Spleen (tissue), 11 donors: ENCODE measurements around the gene USP6NL. TPM values are rescaled to one million over a fixed set of nuclear protein-coding genes. Genes with fewer than 3 reads are reported as not detected.

Experiments used
- DNase-seq: peaks from one replicate; pipeline ENCODE4 v3.0.0-alpha.2; 2020
- H3K27ac ChIP-seq, 8 donors: fragments of 200-600 bp; sonication (generic) in 7 of 8; 1 replicate in 4 of 8; 2 replicates in 4 of 8; pipeline versions ENCODE4 v1.5.0 to v1.8.0; 2016 to 2021; ENCODE audit warnings: inconsistent platforms in 4 of 8, mild to moderate bottlenecking in 4 of 8, moderate library complexity in 1 of 8
- H3K27me3 ChIP-seq, 7 donors: fragments of 200-600 bp; sonication (generic) in 6 of 7; replicated peaks in 1 of 7; 1 replicate in 4 of 7; 2 replicates in 3 of 7; pipeline versions ENCODE4 v1.5.0 to v1.8.0; 2016 to 2021; ENCODE audit warnings: inconsistent platforms in 3 of 7, mild to moderate bottlenecking in 1 of 7
- H3K36me3 ChIP-seq, 6 donors: fragments of 200-600 bp; sonication (generic) in 5 of 6; 1 replicate in 4 of 6; 2 replicates in 2 of 6; pipeline versions ENCODE4 v1.5.0 to v1.8.0; 2016 to 2021; ENCODE audit warnings: inconsistent platforms in 2 of 6
- H3K4me1 ChIP-seq, 6 donors: fragments of 200-600 bp; sonication (generic) in 5 of 6; 1 replicate in 3 of 6; 2 replicates in 3 of 6; pipeline versions ENCODE4 v1.5.0 to v1.8.0; 2016 to 2021; ENCODE audit warnings: inconsistent platforms in 3 of 6
- H3K4me3 ChIP-seq, 8 donors: fragments of 200-600 bp; sonication (generic) in 7 of 8; 1 replicate in 4 of 8; 2 replicates in 4 of 8; pipeline versions ENCODE4 v1.5.0 to v1.8.0; 2016 to 2021; ENCODE audit warnings: inconsistent platforms in 4 of 8, mild to moderate bottlenecking in 4 of 8, moderate library complexity in 2 of 8
- H3K9me3 ChIP-seq, 8 donors: fragments of 200-600 bp; sonication (generic) in 7 of 8; 1 replicate in 4 of 8; 2 replicates in 4 of 8; pipeline versions ENCODE4 v1.5.0 to v1.8.0; 2016 to 2021; ENCODE audit warnings: inconsistent platforms in 4 of 8
- POLR2A ChIP-seq, 3 donors: fragments of 450-650 bp; IDR thresholded peaks; one replicate each; pipeline ENCODE4 v1.5.1; 2017; ENCODE audit warnings: antibody characterized with exemption in 3 of 3, mild to moderate bottlenecking in 1 of 3
- POLR2AphosphoS5 ChIP-seq, 3 donors: sonication (generic); formaldehyde crosslinking; IDR thresholded peaks; one replicate each; pipeline ENCODE4 v1.5.1; 2017; ENCODE audit warnings: antibody characterized with exemption in 3 of 3
- WGBS, 5 donors: extraction: QIAGEN DNeasy Blood & Tissue Kit in 3 of 5; methylation state at CpG; one replicate each; pipeline versions ENCODE4 v1.1.5 to v1.1.7; 2013 to 2018; 5-methylcytosine and 5-hydroxymethylcytosine counted together
- intact Hi-C: fragments of 100-400 bp; cut with DNase I; formaldehyde crosslinking; loops from one replicate; pipeline ENCODE4 v1.15.0; 2023; ENCODE audit warnings: low total_unique reads
- polyA plus RNA-seq, 3 donors: library from polyadenylated mRNA; stranded (reverse); fragments of 200-250 nt; gene quantifications; one replicate each; pipeline ENCODE4 v1.2.1, GENCODE V29; 2013
- total RNA-seq, 7 donors: library from RNA; depleted of rRNA in 3 of 7; stranded (reverse); fragments of >200 nt in 3 of 7; fragmentation: NEBNext Ultra II Directional in 4 of 7; extraction: Animal tissue kit (Norgen Biotek cat#: 25700) in 4 of 7; gene quantifications; one replicate each; pipeline versions ENCODE4 v1.1.0 to v1.2.1, GENCODE V29; 2016 to 2021
- TF ChIP-seq, protein P1 (sequence below), 11 experiments: fragments of 200-600 bp in 7 of 11; fragments of 450-650 bp in 4 of 11; sonication (generic) in 4 of 11; IDR thresholded peaks in 8 of 11; conservative IDR thresholded peaks in 3 of 11; 1 replicate in 7 of 11; 2 replicates in 4 of 11; pipeline versions ENCODE4 v1.4.0 to v1.8.0; 2016 to 2021; ENCODE audit warnings: antibody characterized with exemption in 11 of 11, inconsistent platforms in 4 of 11, mild to moderate bottlenecking in 1 of 11
- donor health status: healthy with polysubstance abuse.
- donor health status: DM: no; HTN: no; CAD: no; lungs with moderate emphysema.
- donor health status: DM: no; HTN: no; CAD: no.
- donor health status: Bipolar disorder and iron deficiency.
- donor health status: healthy.
- donor health status: DM: no; HTN: no; CAD: no.
- donor health status: DM: yes; HTN: yes; CAD: no.

USP6NL gene
- total and polyA plus RNA-seq, 10 donors = 11.0 to 51.7 (median 37.7) TPM

DNA sequence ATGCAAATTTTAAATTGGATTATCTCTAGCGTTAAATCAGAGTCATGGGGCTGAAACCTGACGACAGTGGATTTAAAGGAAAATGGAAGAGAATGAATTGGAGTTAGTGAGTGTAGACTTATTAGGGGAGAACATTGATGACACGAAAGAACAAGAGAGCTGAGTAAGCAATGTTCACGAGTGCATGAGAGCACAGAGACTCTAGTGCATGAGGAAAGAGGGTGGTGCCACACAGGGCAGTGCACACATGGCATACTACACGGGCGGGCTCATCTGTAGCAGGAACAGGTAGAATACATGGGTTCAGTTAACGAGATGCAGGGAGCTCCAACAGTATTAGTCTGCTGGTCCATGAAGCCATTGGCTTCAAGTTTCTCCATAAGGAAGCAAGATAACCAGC, 53.9 kb downstream of the USP6NL start:
- peak; percentile 63 for DNase-seq
- Histone ChIP-seq H3K4me3 (no peak overlapping the region), H3K27ac (no peak overlapping the region), H3K9me3 (no peaks in the 10 kb centered on the region), H3K27me3 (no peaks in the 10 kb centered on the region), H3K4me1 (peaks cover 23 to 96% (median 63%) of the 10 kb centered on the region in 6 donors), H3K36me3 (no peaks in the 10 kb centered on the region)
- TF ChIP-seq POLR2A (IDR thresholded peaks at IDR 0.05) (no peak), POLR2AphosphoS5 (IDR thresholded peaks at IDR 0.05) (no peak)
- TF ChIP-seq, protein P1, sequence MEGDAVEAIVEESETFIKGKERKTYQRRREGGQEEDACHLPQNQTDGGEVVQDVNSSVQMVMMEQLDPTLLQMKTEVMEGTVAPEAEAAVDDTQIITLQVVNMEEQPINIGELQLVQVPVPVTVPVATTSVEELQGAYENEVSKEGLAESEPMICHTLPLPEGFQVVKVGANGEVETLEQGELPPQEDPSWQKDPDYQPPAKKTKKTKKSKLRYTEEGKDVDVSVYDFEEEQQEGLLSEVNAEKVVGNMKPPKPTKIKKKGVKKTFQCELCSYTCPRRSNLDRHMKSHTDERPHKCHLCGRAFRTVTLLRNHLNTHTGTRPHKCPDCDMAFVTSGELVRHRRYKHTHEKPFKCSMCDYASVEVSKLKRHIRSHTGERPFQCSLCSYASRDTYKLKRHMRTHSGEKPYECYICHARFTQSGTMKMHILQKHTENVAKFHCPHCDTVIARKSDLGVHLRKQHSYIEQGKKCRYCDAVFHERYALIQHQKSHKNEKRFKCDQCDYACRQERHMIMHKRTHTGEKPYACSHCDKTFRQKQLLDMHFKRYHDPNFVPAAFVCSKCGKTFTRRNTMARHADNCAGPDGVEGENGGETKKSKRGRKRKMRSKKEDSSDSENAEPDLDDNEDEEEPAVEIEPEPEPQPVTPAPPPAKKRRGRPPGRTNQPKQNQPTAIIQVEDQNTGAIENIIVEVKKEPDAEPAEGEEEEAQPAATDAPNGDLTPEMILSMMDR (IDR thresholded peaks at IDR 0.05 in 8 of 11, conservative IDR thresholded peaks at IDR 0.05 in 3 of 11) = no peak
- 78 to 86% (median 82%) methylated on average over 7 of the region's 7 CpGs for WGBS, 5 donors
- intact Hi-C loops = no loop called here

DNA sequence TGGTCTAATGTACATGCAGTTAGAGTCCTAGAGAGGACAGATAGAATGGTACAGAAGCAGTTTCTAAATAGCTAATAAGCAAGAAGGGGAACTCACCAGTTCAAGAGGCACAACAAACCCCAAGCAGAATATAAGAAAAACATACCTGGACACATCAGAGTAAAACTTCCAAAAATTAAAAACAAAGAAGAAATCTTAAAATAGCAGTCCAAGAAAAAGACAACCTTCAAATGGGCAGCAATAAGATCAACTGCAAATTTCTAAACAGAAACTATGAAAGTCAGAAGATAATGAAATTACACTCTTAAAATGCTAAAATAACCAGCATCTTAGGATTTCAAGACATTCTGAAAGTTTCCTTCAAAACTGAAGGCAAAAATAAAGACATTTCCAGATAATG, 55.9 kb downstream of the USP6NL start:
- Histone ChIP-seq H3K9me3 (no peaks in the 10 kb centered on the region), H3K4me3 (no peak overlapping the region), H3K36me3 (no peaks in the 10 kb centered on the region), H3K27me3 (no peaks in the 10 kb centered on the region), H3K4me1 (peaks cover 27 to 96% (median 61%) of the 10 kb centered on the region in 6 donors), H3K27ac (peak overlapping the region in 3 of 8 donors; percentile 64 to 75 (median 75))
- TF ChIP-seq POLR2A (IDR thresholded peaks at IDR 0.05) (no peak), POLR2AphosphoS5 (IDR thresholded peaks at IDR 0.05) (no peak)
- TF ChIP-seq, protein P1 (IDR thresholded peaks at IDR 0.05 in 8 of 11, conservative IDR thresholded peaks at IDR 0.05 in 3 of 11) = no peak
- DNase-seq = no peak
- intact Hi-C loops = no loop called here

DNA sequence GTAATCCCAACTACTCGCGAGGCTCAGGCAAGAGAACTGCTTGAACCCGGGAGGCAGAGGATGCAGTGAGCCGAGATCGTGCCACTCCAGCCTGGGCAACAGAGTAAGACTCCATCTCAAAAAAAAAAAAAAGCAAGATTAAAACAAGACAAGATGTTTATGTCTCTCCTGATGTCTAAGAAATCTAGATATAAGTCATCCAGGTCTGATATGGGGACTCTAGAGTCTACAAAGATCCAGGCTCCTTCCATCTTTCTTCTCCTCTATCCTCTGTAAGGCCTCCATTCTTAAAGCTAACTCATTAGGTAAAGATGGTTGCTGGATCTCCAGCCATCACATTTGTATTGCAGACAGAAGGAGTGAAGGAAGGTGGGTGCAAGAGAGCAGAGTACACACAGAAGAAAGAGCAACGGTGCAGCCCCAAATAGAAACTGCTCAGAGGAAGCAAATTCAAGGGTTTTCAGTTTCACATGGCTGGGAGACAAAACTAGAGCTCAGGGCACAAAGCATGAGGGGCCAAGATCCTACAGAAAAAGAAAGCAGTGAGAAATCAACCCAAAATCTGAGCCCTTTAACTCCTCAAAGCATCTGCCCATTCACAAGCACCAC, 57.6 kb downstream of the USP6NL start:
- H3K9me3 ChIP-seq = no peaks in the 10 kb centered on the region
- intact Hi-C loops = no loop called here
- 74 to 82% (median 80%) methylated on average over 6 of the region's 6 CpGs for WGBS, 5 donors
- H3K4me3 ChIP-seq = peak overlapping the region in 1 of 8 donors; percentile 11
- H3K27me3 ChIP-seq = no peaks in the 10 kb centered on the region
- peak overlapping the region in 5 of 8 donors; percentile 57 to 78 (median 75) for H3K27ac ChIP-seq
- peaks cover 29 to 96% (median 62%) of the 10 kb centered on the region in 6 donors for H3K4me1 ChIP-seq
- DNase-seq = no peak
- H3K36me3 ChIP-seq = no peaks in the 10 kb centered on the region
- TF ChIP-seq POLR2AphosphoS5 (IDR thresholded peaks at IDR 0.05) (no peak), POLR2A (IDR thresholded peaks at IDR 0.05) (no peak)
- TF ChIP-seq, protein P1 (IDR thresholded peaks at IDR 0.05 in 8 of 11, conservative IDR thresholded peaks at IDR 0.05 in 3 of 11) = no peak

DNA sequence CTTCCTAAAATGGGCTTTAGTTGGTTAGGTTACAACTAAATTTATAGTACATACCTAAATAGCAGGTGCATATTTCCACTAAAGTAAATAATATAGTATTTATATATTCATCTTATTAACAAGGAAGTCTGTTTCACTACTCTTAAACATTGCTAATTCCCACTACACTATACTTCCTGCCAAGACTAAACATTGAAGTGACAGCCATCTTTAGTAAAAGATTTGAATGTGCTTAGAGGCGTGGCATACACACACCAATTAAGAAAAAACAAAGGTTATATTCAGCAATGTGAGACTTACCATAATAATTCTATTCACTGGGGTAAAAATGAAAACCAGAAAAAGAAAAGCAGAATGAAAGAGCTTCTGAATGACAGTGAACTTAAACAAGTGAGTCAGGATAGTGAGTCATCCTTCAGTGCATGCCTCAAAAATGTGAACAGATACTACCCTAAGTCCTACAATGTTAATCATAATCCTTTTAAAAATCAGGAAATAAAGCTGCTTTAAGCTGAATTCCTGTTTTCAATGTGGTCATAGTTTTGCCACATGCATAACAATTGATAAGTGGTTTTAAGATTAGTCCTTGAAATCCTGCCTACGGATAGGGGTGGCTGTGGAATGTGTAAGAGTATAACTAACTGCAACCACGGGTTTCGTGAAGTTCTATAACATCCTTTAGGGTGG, 59.4 kb downstream of the USP6NL start:
- DNase-seq = no peak
- H3K9me3 ChIP-seq = no peaks in the 10 kb centered on the region
- H3K27ac ChIP-seq = peak overlapping the region in 7 of 8 donors; percentile 49 to 75 (median 59)
- H3K4me3 ChIP-seq = no peak overlapping the region
- peaks cover 34 to 94% (median 71%) of the 10 kb centered on the region in 6 donors for H3K4me1 ChIP-seq
- TF ChIP-seq, protein P1 (IDR thresholded peaks at IDR 0.05 in 8 of 11, conservative IDR thresholded peaks at IDR 0.05 in 3 of 11) = no peak
- TF ChIP-seq POLR2A (IDR thresholded peaks at IDR 0.05) = no peak
- no peak for TF ChIP-seq POLR2AphosphoS5 (IDR thresholded peaks at IDR 0.05)
- intact Hi-C loops = no loop called here
- no peaks in the 10 kb centered on the region for H3K27me3 ChIP-seq
- WGBS, 5 donors = 41 to 53% (median 45%) methylated on average over 4 of the region's 4 CpGs
- no peaks in the 10 kb centered on the region for H3K36me3 ChIP-seq
